BLaER1 (cell line): Measurements from ENCODE around the gene PTPRD.

Source experiments
- H3K27ac ChIP-seq: shearing (Covaris generic); formaldehyde crosslinking; 2 replicates; pipeline ENCODE4 v1.8.1; 2022
- H3K27me3 ChIP-seq: shearing (Covaris generic); formaldehyde crosslinking; 2 replicates; pipeline ENCODE4 v1.8.1; 2022
- H3K36me3 ChIP-seq: shearing (Covaris generic); formaldehyde crosslinking; 2 replicates; pipeline ENCODE4 v1.8.1; 2022
- H3K4me1 ChIP-seq: shearing (Covaris generic); formaldehyde crosslinking; 2 replicates; pipeline ENCODE4 v1.8.1; 2022
- H3K4me2 ChIP-seq: shearing (Covaris generic); formaldehyde crosslinking; 2 replicates; pipeline ENCODE4 v1.8.1; 2022
- H3K4me3 ChIP-seq: shearing (Covaris generic); formaldehyde crosslinking; 2 replicates; pipeline ENCODE4 v1.8.1; 2022
- H3K9ac ChIP-seq: shearing (Covaris generic); formaldehyde crosslinking; 2 replicates; pipeline ENCODE4 v1.8.1; 2022
- H3K9me3 ChIP-seq: shearing (Covaris generic); formaldehyde crosslinking; 2 replicates; pipeline ENCODE4 v1.8.1; 2022
- H4K20me1 ChIP-seq: shearing (Covaris generic); formaldehyde crosslinking; 2 replicates; pipeline ENCODE4 v1.8.1; 2022
- Cebpa-rat ChIP-seq: shearing (Covaris generic); IDR thresholded peaks from 2 replicates; pipeline ENCODE4 v1.8.1; 2022

PTPRD gene

GRCh38 chr9:10052181-10052580 lies 560.6 kb downstream of the PTPRD start:
- Histone ChIP-seq H3K4me1 (no peaks in the 10 kb centered on the region), H3K9me3 (no peaks in the 10 kb centered on the region), H4K20me1 (no peaks in the 10 kb centered on the region), H3K4me3 (no peak overlapping the region), H3K27ac (no peak overlapping the region), H3K9ac (no peak overlapping the region), H3K36me3 (no peaks in the 10 kb centered on the region), H3K4me2 (no peak overlapping the region), H3K27me3 (no peaks in the 10 kb centered on the region)
- no peak for TF ChIP-seq Cebpa-rat

DNA sequence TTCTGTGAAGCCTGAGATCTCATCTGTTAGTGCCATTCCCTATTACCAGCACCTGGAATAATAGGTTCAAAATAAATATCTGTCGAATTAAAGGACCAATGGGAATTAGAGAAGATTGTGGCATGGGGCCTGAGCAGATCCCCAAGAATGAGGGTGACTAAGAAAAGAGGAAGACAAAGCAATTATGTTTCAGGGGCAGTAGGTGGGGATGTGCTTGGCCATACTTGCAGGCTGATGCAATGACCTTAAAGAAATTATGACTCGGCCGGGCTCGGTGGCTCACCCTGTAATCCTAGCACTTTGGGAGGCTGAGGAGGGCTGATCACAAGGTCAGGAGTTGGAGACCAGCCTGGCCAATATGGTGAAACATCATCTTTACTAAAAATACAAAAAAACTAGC lies 562.8 kb downstream of the PTPRD start:
- no peaks in the 10 kb centered on the region for H3K4me1 ChIP-seq
- no peak overlapping the region for H3K27ac ChIP-seq
- no peaks in the 10 kb centered on the region for H3K27me3 ChIP-seq
- H3K4me3 ChIP-seq, result no peak overlapping the region
- no peak for TF ChIP-seq Cebpa-rat
- H3K36me3 ChIP-seq, result no peaks in the 10 kb centered on the region
- H4K20me1 ChIP-seq, result no peaks in the 10 kb centered on the region
- no peak overlapping the region for H3K4me2 ChIP-seq
- H3K9me3 ChIP-seq, result no peaks in the 10 kb centered on the region
- H3K9ac ChIP-seq, result no peak overlapping the region

DNA sequence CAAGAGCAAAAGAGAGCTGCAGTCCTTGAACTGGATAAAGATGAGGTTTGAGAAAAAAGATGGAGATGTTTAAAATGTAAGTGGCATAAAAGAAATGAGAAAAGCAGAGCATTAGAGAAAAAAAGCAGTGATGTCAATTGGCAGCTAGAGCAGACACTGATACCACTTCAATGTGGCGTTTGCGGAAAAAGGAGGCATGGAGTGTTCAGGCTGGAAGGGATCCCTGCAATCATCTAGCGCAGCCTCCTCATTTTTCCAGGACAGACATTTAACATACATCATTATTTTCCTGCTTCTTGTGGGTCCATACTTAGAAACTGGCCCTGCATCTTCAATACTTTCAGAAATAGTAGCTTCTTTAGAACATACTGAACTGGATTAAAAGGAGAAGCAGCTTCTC lies 563.8 kb downstream of the PTPRD start:
- no peak overlapping the region for H3K4me3 ChIP-seq

DNA sequence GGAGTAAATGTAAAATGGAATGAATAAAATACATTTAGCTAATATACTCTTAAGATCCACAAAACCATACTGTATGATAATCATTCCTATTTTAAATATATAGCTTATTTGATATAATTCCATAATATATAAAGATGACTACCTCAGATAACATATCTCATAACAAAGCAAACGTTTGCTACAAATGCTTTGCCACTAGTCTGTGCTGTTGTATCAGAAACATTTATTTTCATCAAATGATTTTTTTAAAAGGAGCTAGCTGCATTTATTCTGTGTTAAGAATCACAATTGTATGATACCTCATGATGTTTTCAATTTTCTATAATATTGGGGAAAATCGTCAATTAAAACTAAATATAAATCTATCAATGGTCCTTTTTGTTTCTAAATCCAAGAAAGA lies 567.2 kb downstream of the PTPRD start:
- Histone ChIP-seq H3K4me3 (no peak overlapping the region), H3K9ac (no peak overlapping the region), H3K4me2 (no peak overlapping the region), H3K4me1 (no peaks in the 10 kb centered on the region), H3K27me3 (no peaks in the 10 kb centered on the region), H3K36me3 (no peaks in the 10 kb centered on the region), H4K20me1 (no peaks in the 10 kb centered on the region), H3K9me3 (no peaks in the 10 kb centered on the region), H3K27ac (no peak overlapping the region)
- TF ChIP-seq Cebpa-rat, result no peak

More for the DNA sequence above, 563.8 kb downstream of the PTPRD start:
- no peak for TF ChIP-seq Cebpa-rat
- Histone ChIP-seq H3K4me2 (no peak overlapping the region), H3K4me1 (no peaks in the 10 kb centered on the region), H3K27ac (no peak overlapping the region), H3K36me3 (no peaks in the 10 kb centered on the region), H3K9ac (no peak overlapping the region), H3K27me3 (no peaks in the 10 kb centered on the region), H3K9me3 (no peaks in the 10 kb centered on the region), H4K20me1 (no peaks in the 10 kb centered on the region)

- H3K36me3 ChIP-seq, result no peaks in the 10 kb centered on the region
- no peak for TF ChIP-seq Cebpa-rat
- H3K4me1 ChIP-seq, result no peaks in the 10 kb centered on the region
- no peak overlapping the region for H3K27ac ChIP-seq
- H3K4me2 ChIP-seq, result no peak overlapping the region
- no peak overlapping the region for H3K9ac ChIP-seq
- no peaks in the 10 kb centered on the region for H3K9me3 ChIP-seq
- H4K20me1 ChIP-seq, result no peaks in the 10 kb centered on the region
- no peak overlapping the region for H3K4me3 ChIP-seq
- H3K27me3 ChIP-seq, result no peaks in the 10 kb centered on the region
Observed at GRCh38 chr9:10041726-10042229, 571.0 kb downstream of the PTPRD start.

DNA sequence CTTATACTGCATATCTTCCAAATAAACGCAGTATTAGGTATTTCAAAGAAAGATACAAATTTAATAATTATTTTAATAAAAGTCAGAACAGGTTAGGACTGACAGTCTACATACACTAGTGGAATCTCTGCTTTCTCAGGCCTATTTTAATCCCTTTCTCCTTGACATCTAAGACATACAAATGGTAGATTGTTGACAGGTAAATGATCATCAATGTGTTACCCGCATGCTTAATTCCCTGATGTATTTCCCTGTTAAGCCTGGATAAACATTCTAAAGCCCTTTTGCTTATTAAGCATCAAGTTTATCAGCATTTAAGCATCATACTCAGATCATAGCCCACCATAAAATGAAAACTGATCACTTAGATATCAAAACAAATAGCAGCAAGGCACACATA lies 576.7 kb downstream of the PTPRD start:
- Histone ChIP-seq H3K36me3 (no peaks in the 10 kb centered on the region), H3K4me1 (no peaks in the 10 kb centered on the region), H3K27me3 (no peaks in the 10 kb centered on the region), H3K27ac (no peak overlapping the region), H3K9ac (no peak overlapping the region), H3K4me3 (no peak overlapping the region), H4K20me1 (no peaks in the 10 kb centered on the region), H3K9me3 (no peaks in the 10 kb centered on the region), H3K4me2 (no peak overlapping the region)
- no peak for TF ChIP-seq Cebpa-rat

DNA sequence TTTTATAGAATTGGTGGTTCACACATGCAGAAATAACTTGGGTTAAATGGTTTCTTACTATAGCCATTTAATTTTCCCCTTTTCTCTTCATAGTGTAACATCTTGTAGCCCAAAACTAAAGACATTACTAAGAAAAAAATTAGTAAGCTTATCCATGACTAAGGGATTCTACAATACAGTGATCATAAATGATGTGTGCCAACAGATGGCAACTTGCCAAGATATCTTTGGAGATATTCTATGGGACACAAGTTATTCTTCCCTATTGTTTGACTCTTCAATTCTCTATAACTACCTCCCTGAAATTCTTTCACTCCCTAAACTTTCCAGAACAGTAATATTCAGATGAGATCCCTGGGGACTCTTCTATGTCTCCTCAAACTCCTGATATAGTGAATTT lies 580.6 kb downstream of the PTPRD start:
- H3K4me1 ChIP-seq, result no peaks in the 10 kb centered on the region
- H3K4me2 ChIP-seq, result no peak overlapping the region
- no peak for TF ChIP-seq Cebpa-rat
- no peaks in the 10 kb centered on the region for H3K36me3 ChIP-seq
- no peak overlapping the region for H3K9ac ChIP-seq
- H3K27ac ChIP-seq, result no peak overlapping the region
- H4K20me1 ChIP-seq, result no peaks in the 10 kb centered on the region
- H3K9me3 ChIP-seq, result no peaks in the 10 kb centered on the region
- no peak overlapping the region for H3K4me3 ChIP-seq
- H3K27me3 ChIP-seq, result no peaks in the 10 kb centered on the region

GRCh38 chr9:10026443-10026984 lies 586.3 kb downstream of the PTPRD start:
- no peaks in the 10 kb centered on the region for H4K20me1 ChIP-seq
- TF ChIP-seq Cebpa-rat, result no peak

GRCh38 chr9:10015755-10016154 lies 597.0 kb downstream of the PTPRD start:
- Histone ChIP-seq H3K27ac (no peak overlapping the region), H3K4me1 (no peaks in the 10 kb centered on the region), H3K36me3 (no peaks in the 10 kb centered on the region), H4K20me1 (no peaks in the 10 kb centered on the region), H3K9me3 (no peaks in the 10 kb centered on the region), H3K4me3 (no peak overlapping the region), H3K9ac (no peak overlapping the region), H3K4me2 (no peak overlapping the region), H3K27me3 (no peaks in the 10 kb centered on the region)
- no peak for TF ChIP-seq Cebpa-rat

More at GRCh38 chr9:10026443-10026984, 586.3 kb downstream of the PTPRD start:
- H3K4me3 ChIP-seq, result no peak overlapping the region
- peaks cover 7% of the 10 kb centered on the region; the same call in 1 of the 2 replicates for H3K4me1 ChIP-seq
- no peaks in the 10 kb centered on the region for H3K9me3 ChIP-seq
- H3K27me3 ChIP-seq, result no peaks in the 10 kb centered on the region
- H3K27ac ChIP-seq, result no peak overlapping the region
- H3K9ac ChIP-seq, result no peak overlapping the region
- H3K4me2 ChIP-seq, result no peak overlapping the region
- H3K36me3 ChIP-seq, result no peaks in the 10 kb centered on the region

GRCh38 chr9:10014889-10015288 lies 597.9 kb downstream of the PTPRD start:
- Histone ChIP-seq H3K27ac (no peak overlapping the region), H3K27me3 (no peaks in the 10 kb centered on the region)

DNA sequence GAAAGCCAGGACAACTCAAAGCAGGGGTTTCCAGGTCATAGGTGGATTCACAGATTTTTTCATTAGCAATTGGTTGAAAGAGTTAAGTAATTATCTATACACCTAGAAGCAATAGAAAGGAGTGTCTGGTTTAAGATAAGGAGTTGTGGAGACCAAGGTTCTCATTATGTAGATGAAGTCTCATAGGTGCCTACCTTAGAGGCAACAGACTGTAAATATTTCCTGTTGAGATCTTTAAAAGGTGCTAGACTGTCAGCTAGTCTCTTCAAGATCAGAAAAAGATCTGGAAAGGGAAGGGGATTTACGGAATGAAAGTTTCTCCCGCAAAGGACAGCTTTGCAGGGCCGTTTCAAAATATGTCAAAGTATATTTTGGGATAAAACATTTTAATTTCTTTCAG lies 603.4 kb downstream of the PTPRD start:
- H4K20me1 ChIP-seq, result no peaks in the 10 kb centered on the region
- no peak overlapping the region for H3K4me3 ChIP-seq
- no peaks in the 10 kb centered on the region for H3K4me1 ChIP-seq
- H3K4me2 ChIP-seq, result no peak overlapping the region
- H3K9ac ChIP-seq, result no peak overlapping the region
- no peak overlapping the region for H3K27ac ChIP-seq
- no peaks in the 10 kb centered on the region for H3K27me3 ChIP-seq
- no peak for TF ChIP-seq Cebpa-rat
- H3K9me3 ChIP-seq, result no peaks in the 10 kb centered on the region
- no peaks in the 10 kb centered on the region for H3K36me3 ChIP-seq

More at GRCh38 chr9:10014889-10015288, 597.9 kb downstream of the PTPRD start:
- Histone ChIP-seq H3K9me3 (no peaks in the 10 kb centered on the region), H3K4me1 (no peaks in the 10 kb centered on the region), H3K9ac (no peak overlapping the region), H3K36me3 (no peaks in the 10 kb centered on the region), H4K20me1 (no peaks in the 10 kb centered on the region), H3K4me3 (no peak overlapping the region), H3K4me2 (no peak overlapping the region)
- no peak for TF ChIP-seq Cebpa-rat
